ENCODE data around the gene ARL4A. TPM values are rescaled to one million over a fixed set of nuclear protein-coding genes. Genes with fewer than 3 reads are reported as not detected.

ARL4A gene
- total and polyA plus RNA-seq, 2 donors (not counting 3 experiments of a cell fraction or from before 2014, with no cell fraction given) = 34.1 to 43.2 TPM

- Histone ChIP-seq H2AFZ (ENCODE audit: low read depth, low read length) (no peak overlapping the region), H3K9ac (replicated peaks; ENCODE audit: extremely low read depth, insufficient read depth, low read length) (no peak overlapping the region), H3K27ac (ENCODE audit: insufficient read depth, low read depth, low read length) (no peak overlapping the region), H3K4me1 (ENCODE audit: control insufficient read depth, extremely low read depth, insufficient read depth, low read length) (no peaks in the 10 kb centered on the region), H3K9me1 (replicated peaks; ENCODE audit: control insufficient read depth, extremely low read depth, insufficient read depth, low read length) (no peaks in the 10 kb centered on the region), H3K36me3 (ENCODE audit: control insufficient read depth in 2 of 2, extremely low read depth in 1 of 2, insufficient read depth in 2 of 2, low read length in 2 of 2) (no peaks in the 10 kb centered on the region), H3K4me2 (ENCODE audit: insufficient read depth, low read length) (no peak overlapping the region), H3K79me2 (ENCODE audit: control insufficient read depth, insufficient read depth, low read length) (no peaks in the 10 kb centered on the region), H3K9me3 (replicated peaks; ENCODE audit: control insufficient read depth, insufficient read depth, low read length) (no peaks in the 10 kb centered on the region), H4K20me1 (replicated peaks; ENCODE audit: control insufficient read depth, extremely low read depth, insufficient read depth, low read length) (no peaks in the 10 kb centered on the region), H3K4me3 (replicated peaks in 1 of 3; ENCODE audit: insufficient read depth in 1 of 3, low read depth in 1 of 3, low read length in 3 of 3) (no peak overlapping the region), H3K27me3 (ENCODE audit: control insufficient read depth in 2 of 2, insufficient read depth in 2 of 2, low read length in 2 of 2) (no peaks in the 10 kb centered on the region)
- no peak for FAIRE-seq
- dilution Hi-C loops (cut with MboI; ENCODE audit: extremely low pct_ligation_motif_present, low sequenced_read_pairs) (no loop called here), intact Hi-C loops (cut with micrococcal nuclease) (no loop called here)
- ChIA-PET POLR2A (interaction anchor here (0.7 kb wide), 1 partner anchor 161 kb away, joined by 3 read pairs; no protein-coding TSS in a partner anchor), CTCF (interaction anchor here (1.5 kb wide), 1 partner anchor 15 kb away, joined by 3 read pairs; no protein-coding TSS in a partner anchor)
- no peak for DNase-seq (ENCODE audit: low read depth, low spot score)
- TF ChIP-seq GATA2 (IDR thresholded peaks at IDR 0.05; ENCODE audit: insufficient read depth, insufficient read length, low read depth, low read length) = no peak
- no peak for TF ChIP-seq POLR2AphosphoS5 (IDR thresholded peaks at IDR 0.05; ENCODE audit: insufficient read depth, low read depth, low read length)
- no peak for TF ChIP-seq POLR2A (IDR thresholded peaks at IDR 0.05; ENCODE audit: low read depth, low read length)
- no peak for TF ChIP-seq EZH2 (IDR thresholded peaks at IDR 0.05; ENCODE audit: borderline replicate concordance, low read depth, low read length, severe bottlenecking)
- TF ChIP-seq MYC (IDR thresholded peaks at IDR 0.05; ENCODE audit: low read depth, low read length) = no peak
- no peak for TF ChIP-seq FOS (IDR thresholded peaks at IDR 0.05; ENCODE audit: borderline replicate concordance, insufficient read depth, low read length)
- no peak for TF ChIP-seq MAX (IDR thresholded peaks at IDR 0.05; ENCODE audit: insufficient read depth, insufficient read length)
- no peak for TF ChIP-seq JUN (IDR thresholded peaks at IDR 0.05; ENCODE audit: borderline replicate concordance, insufficient read depth, insufficient read length, low read depth)
- no peak for TF ChIP-seq CTCF (IDR thresholded peaks at IDR 0.05; ENCODE audit: extremely low read depth in 1 of 2, insufficient read depth in 1 of 2, low read depth in 1 of 2, low read length in 2 of 2)
- no TSS peak for BruUV-seq (replicated peaks)
Measured at GRCh38 chr7:12701433-12701832, 14.0 kb downstream of the ARL4A start.
